ENCODE results near the gene C6orf132.

The C6orf132 gene

DNA sequence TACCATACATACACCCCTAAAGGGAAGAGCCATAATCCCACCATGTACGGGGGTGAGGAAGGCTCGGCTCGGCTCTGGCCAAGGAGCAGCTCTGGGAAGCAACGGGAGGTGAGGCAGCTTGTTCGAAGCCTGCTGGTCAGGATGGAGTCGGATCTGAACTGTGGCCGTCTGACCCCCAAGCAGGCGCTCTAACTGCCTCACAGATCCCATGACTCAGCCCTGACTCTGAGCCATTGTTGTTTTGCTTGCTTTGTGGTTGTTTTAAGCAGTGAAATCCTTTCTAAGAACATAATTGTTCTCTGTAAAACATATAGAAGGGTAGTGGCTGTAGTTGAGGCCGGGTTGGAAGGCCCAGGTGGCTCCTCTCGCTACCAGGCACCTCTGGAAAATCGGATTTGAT lies 10.9 kb downstream of the C6orf132 start:
- no peak overlapping the region for H3K4me3 ChIP-seq (replicated peaks; ENCODE audit: low read depth, low read length)
- TF ChIP-seq, protein P1, sequence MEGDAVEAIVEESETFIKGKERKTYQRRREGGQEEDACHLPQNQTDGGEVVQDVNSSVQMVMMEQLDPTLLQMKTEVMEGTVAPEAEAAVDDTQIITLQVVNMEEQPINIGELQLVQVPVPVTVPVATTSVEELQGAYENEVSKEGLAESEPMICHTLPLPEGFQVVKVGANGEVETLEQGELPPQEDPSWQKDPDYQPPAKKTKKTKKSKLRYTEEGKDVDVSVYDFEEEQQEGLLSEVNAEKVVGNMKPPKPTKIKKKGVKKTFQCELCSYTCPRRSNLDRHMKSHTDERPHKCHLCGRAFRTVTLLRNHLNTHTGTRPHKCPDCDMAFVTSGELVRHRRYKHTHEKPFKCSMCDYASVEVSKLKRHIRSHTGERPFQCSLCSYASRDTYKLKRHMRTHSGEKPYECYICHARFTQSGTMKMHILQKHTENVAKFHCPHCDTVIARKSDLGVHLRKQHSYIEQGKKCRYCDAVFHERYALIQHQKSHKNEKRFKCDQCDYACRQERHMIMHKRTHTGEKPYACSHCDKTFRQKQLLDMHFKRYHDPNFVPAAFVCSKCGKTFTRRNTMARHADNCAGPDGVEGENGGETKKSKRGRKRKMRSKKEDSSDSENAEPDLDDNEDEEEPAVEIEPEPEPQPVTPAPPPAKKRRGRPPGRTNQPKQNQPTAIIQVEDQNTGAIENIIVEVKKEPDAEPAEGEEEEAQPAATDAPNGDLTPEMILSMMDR (IDR thresholded peaks at IDR 0.05; ENCODE audit: insufficient read depth, low read length, poor library complexity, severe bottlenecking), result no peak
- no peaks in the 10 kb centered on the region for H3K36me3 ChIP-seq (ENCODE audit: control insufficient read depth, insufficient read depth, low read length)
- no peaks in the 10 kb centered on the region for H3K27me3 ChIP-seq (replicated peaks; ENCODE audit: control insufficient read depth, insufficient read depth, low read length)
- DNase-seq (ENCODE audit: extremely low read depth, insufficient read length), result no peak

DNA sequence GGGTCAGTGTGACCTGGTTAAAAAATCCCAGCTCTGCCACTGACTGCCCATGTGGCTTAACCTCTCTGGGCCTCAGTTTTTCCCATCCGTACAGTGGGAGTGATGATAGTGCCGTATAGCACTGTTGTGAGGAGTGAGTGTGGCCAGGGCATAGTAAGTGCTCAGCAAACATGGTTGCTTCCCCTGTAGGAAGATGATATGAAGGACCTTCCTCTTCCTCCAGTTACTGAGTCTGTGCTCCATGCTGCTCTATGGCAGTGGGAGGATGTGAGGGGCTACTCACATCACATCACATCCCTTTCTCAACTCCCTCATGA lies 13.1 kb downstream of the C6orf132 start:
- TF ChIP-seq, protein P1 (IDR thresholded peaks at IDR 0.05; ENCODE audit: insufficient read depth, low read length, poor library complexity, severe bottlenecking), result no peak
- Histone ChIP-seq H3K4me3 (replicated peaks; ENCODE audit: low read depth, low read length) (no peak overlapping the region), H3K27me3 (replicated peaks; ENCODE audit: control insufficient read depth, insufficient read depth, low read length) (no peaks in the 10 kb centered on the region), H3K36me3 (ENCODE audit: control insufficient read depth, insufficient read depth, low read length) (no peaks in the 10 kb centered on the region)
- no peak for DNase-seq (ENCODE audit: extremely low read depth, insufficient read length)

DNA sequence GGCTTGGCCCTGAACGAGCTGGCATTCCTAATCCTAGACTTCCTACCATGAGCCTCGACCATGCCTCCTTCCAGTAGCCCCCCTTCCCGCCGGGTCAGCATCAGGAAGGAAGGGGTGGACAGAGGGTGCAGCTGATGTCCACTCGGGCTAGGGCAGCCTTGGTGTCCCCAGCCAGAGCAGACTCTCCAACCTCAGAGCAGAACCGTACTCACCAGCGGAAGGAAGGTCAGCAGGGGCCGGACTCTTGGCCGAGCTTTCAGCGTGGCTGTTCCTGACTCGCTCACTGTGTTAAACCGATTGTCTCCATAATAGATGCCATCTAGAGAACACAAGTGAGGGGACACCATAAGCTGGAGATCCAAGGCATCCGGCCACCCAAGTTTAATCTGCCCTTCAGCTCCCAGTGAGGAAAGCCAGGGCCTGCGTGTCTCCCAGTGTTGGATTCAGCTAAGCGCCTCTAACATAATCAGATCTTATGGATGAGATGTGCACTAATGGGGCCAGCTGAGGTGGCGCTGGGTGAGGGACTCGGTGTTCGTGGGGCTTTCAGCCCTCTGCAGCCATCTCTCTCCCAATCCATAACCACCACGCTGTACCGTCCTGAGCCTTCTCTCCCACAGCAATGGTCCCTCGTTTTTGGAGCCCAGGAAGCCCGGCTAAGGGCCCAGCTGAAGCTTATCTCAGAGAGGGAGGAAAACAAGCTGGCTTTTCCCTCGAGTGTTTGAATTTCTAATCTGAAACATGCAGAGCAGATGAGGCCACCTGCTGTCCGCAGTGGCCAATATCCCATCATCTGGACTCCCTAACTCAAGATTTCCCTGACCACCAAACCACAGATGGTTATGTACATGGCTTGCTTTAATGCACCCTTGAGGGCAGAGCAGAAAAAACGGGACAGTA lies 13.7 kb downstream of the C6orf132 start:
- TF ChIP-seq, protein P1 (IDR thresholded peaks at IDR 0.05; ENCODE audit: insufficient read depth, low read length, poor library complexity, severe bottlenecking), result no peak
- Histone ChIP-seq H3K4me3 (replicated peaks; ENCODE audit: low read depth, low read length) (no peak overlapping the region), H3K27me3 (replicated peaks; ENCODE audit: control insufficient read depth, insufficient read depth, low read length) (no peaks in the 10 kb centered on the region), H3K36me3 (ENCODE audit: control insufficient read depth, insufficient read depth, low read length) (no peaks in the 10 kb centered on the region)
- no peak for DNase-seq (ENCODE audit: extremely low read depth, insufficient read length)

DNA sequence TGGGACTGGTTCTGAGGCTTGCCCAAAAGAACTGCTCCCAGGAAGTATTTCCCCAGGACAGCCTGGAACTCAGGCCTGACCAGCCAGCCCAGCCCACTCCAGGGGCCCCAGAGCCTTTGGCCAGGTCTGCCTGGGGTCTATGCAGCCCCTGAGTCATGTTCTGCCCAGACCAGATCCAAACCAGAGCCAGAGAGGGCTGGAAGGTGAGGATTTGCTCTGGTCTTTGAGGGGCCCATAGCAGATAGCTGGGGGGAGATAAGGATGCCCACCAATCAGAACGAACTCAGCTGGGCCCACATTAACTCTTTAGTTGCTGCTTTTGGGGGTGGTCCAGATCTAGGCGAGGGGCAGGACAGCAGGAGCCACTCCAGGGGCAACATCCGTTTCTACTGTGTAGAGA lies 16.8 kb downstream of the C6orf132 start:
- no peak overlapping the region for H3K4me3 ChIP-seq (replicated peaks; ENCODE audit: low read depth, low read length)
- H3K27me3 ChIP-seq (replicated peaks; ENCODE audit: control insufficient read depth, insufficient read depth, low read length), result no peaks in the 10 kb centered on the region; the same call in 1 of the 2 replicates
- no peaks in the 10 kb centered on the region for H3K36me3 ChIP-seq (ENCODE audit: control insufficient read depth, insufficient read depth, low read length)
- no peak for DNase-seq (ENCODE audit: extremely low read depth, insufficient read length)
- TF ChIP-seq, protein P1 (IDR thresholded peaks at IDR 0.05; ENCODE audit: insufficient read depth, low read length, poor library complexity, severe bottlenecking), result no peak

DNA sequence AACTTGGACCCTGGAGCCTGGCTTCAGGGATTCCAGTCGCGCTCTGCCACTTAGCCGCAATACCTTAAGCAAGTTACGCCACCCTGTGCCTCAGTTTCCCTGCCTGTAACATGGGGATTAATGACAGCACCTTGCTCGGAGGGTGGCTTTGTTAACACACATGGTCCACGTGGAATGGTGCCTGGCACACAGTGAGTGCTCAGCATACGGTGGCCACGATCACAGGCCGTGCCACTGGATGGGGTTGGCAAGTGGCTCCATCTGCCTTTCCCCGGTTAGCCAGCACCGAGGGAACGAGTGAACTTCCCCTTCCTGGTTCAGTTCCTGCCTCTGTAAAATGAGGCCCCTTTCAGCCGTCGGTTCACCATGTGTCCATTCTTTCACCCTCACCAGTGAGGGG lies 17.2 kb downstream of the C6orf132 start:
- H3K36me3 ChIP-seq (ENCODE audit: control insufficient read depth, insufficient read depth, low read length), result no peaks in the 10 kb centered on the region
- no peak for DNase-seq (ENCODE audit: extremely low read depth, insufficient read length)
- TF ChIP-seq, protein P1 (IDR thresholded peaks at IDR 0.05; ENCODE audit: insufficient read depth, low read length, poor library complexity, severe bottlenecking), result no peak
- no peaks in the 10 kb centered on the region; the same call in 1 of the 2 replicates for H3K27me3 ChIP-seq (replicated peaks; ENCODE audit: control insufficient read depth, insufficient read depth, low read length)
- no peak overlapping the region for H3K4me3 ChIP-seq (replicated peaks; ENCODE audit: low read depth, low read length)

Data from GM06990 (cell line).